ENCODE measurements around the gene DENND2C. TPM values are rescaled to one million over a fixed set of nuclear protein-coding genes. Genes with fewer than 3 reads are reported as not detected.

DENND2C gene
- total RNA-seq, 1 experiment from 2014 or later: 3.6 TPM

GRCh38 chr1:114632427-114632826 is 37.4 kb downstream of the DENND2C start:
- Histone ChIP-seq H4K20me1 (ENCODE audit: insufficient read depth) (no peaks in the 10 kb centered on the region), H3K27ac (ENCODE audit: low read depth, low read length) (no peak overlapping the region), H3K9me3 (ENCODE audit: control insufficient read depth in 1 of 2, insufficient read depth in 1 of 2, low read depth in 1 of 2, low read length in 2 of 2) (no peaks in the 10 kb centered on the region), H3K27me3 (ENCODE audit: insufficient read depth, low read length) (no peaks in the 10 kb centered on the region), H3K36me3 (ENCODE audit: control insufficient read depth in 1 of 2, insufficient read depth in 2 of 2, low read length in 2 of 2) (no peaks in the 10 kb centered on the region), H3K9ac (ENCODE audit: low read length) (no peak overlapping the region), H3K9me2 (ENCODE audit: insufficient read depth) (no peaks in the 10 kb centered on the region), H3K4me3 (replicated peaks in 1 of 2; ENCODE audit: low read depth in 1 of 2, low read length in 2 of 2) (no peak overlapping the region), H2AFZ (ENCODE audit: low read depth, low read length, poor library complexity, severe bottlenecking) (no peak overlapping the region), H3K79me2 (ENCODE audit: insufficient read depth, low read length) (no peaks in the 10 kb centered on the region), H3K4me2 (ENCODE audit: low read length) (no peak overlapping the region), H3K4me1 (ENCODE audit: control insufficient read depth in 1 of 2, insufficient read depth in 2 of 2, low read length in 2 of 2) (peaks cover 0 to 6% of the 10 kb centered on the region in 2 experiments; a peak in 1 of 4 replicates)
- intact Hi-C loops (cut with micrococcal nuclease): no loop called here
- CTCF ChIA-PET: no interaction called here
- TF ChIP-seq FOSL1 (IDR thresholded peaks at IDR 0.05; ENCODE audit: low read depth) (no peak), JUND (IDR thresholded peaks at IDR 0.05) (no peak), POLR2A (IDR thresholded peaks at IDR 0.05; ENCODE audit: borderline replicate concordance, extremely low read depth, insufficient read depth, insufficient read length) (no peak), SP1 (IDR thresholded peaks at IDR 0.05; ENCODE audit: low read depth) (no peak), RAD21 (IDR thresholded peaks at IDR 0.05; ENCODE audit: low read depth) (no peak), ZBTB33 (IDR thresholded peaks at IDR 0.05; ENCODE audit: extremely low read depth, insufficient replicate concordance, low read length) (no peak), CBX3 (IDR thresholded peaks at IDR 0.05; ENCODE audit: low read depth) (no peak), POLR2AphosphoS5 (IDR thresholded peaks at IDR 0.05; ENCODE audit: low read depth, low read length) (no peak), TCF7L2 (IDR thresholded peaks at IDR 0.05; ENCODE audit: borderline replicate concordance, extremely low read depth, insufficient read depth, insufficient read length) (no peak), SIN3A (IDR thresholded peaks at IDR 0.05; ENCODE audit: low read depth) (no peak), REST (IDR thresholded peaks at IDR 0.05; ENCODE audit: low read depth) (no peak), ZFX (IDR thresholded peaks at IDR 0.05) (no peak), EGR1 (IDR thresholded peaks at IDR 0.05; ENCODE audit: low read depth) (no peak), ELF1 (IDR thresholded peaks at IDR 0.05; ENCODE audit: borderline replicate concordance, low read depth) (no peak), CTCF (IDR thresholded peaks at IDR 0.05 in 2 of 3, conservative IDR thresholded peaks at IDR 0.05 in 1 of 3; ENCODE audit: borderline replicate concordance in 1 of 3, insufficient read depth in 1 of 3, low read depth in 2 of 3, low read length in 2 of 3) (no peak), ZNF274 (IDR thresholded peaks at IDR 0.05; ENCODE audit: low read depth, low read length) (no peak)
- DNase-seq (ENCODE audit: low read depth, low spot score): no peak
- RAD21 ChIA-PET (ENCODE audit: low non-redundant PET in 1 of 2, low total read pairs in 2 of 2, uncharacterized antibody in 2 of 2, unreplicated experiment in 2 of 2): no interaction called here
- POLR2A ChIA-PET: no interaction called here
- ATAC-seq: no peak
- no TSS peak for BruUV-seq (replicated peaks)
